ENCODE data around the gene RPS24. TPM values are rescaled to one million over a fixed set of nuclear protein-coding genes. Genes with fewer than 3 reads are reported as not detected.

The RPS24 gene
- total RNA-seq, 1 experiment from 2014 or later: 1,553 TPM

GRCh38 chr10:78000956-78001472, 32.6 kb upstream of the RPS24 start:
- peaks cover 66% of the 10 kb centered on the region for H3K36me3 ChIP-seq (ENCODE audit: insufficient read depth, low read length, poor library complexity, severe bottlenecking)
- ChIA-PET CTCF (no interaction called here), POLR2A (ENCODE audit: low non-redundant PET) (no interaction called here)
- BruUV-seq (replicated peaks): no TSS peak
- no peaks in the 10 kb centered on the region for H3K9me3 ChIP-seq (ENCODE audit: low read depth, low read length, poor library complexity, severe bottlenecking)
- intact Hi-C loops (cut with micrococcal nuclease; ENCODE audit: unreplicated experiment): no loop called here
- DNase-seq (ENCODE audit: low spot score): no peak
- H3K4me1 ChIP-seq (ENCODE audit: insufficient read depth, low read length, poor library complexity, severe bottlenecking): no peaks in the 10 kb centered on the region
- no peak overlapping the region for H3K4me3 ChIP-seq (ENCODE audit: low read depth, low read length, poor library complexity, severe bottlenecking)
- no peaks in the 10 kb centered on the region for H3K27me3 ChIP-seq (replicated peaks; ENCODE audit: insufficient read depth, low read depth, low read length, poor library complexity)
- TF ChIP-seq EZH2 (IDR thresholded peaks at IDR 0.05; ENCODE audit: borderline replicate concordance, low read depth, low read length, poor library complexity, severe bottlenecking): no peak
- TF ChIP-seq, protein P1, sequence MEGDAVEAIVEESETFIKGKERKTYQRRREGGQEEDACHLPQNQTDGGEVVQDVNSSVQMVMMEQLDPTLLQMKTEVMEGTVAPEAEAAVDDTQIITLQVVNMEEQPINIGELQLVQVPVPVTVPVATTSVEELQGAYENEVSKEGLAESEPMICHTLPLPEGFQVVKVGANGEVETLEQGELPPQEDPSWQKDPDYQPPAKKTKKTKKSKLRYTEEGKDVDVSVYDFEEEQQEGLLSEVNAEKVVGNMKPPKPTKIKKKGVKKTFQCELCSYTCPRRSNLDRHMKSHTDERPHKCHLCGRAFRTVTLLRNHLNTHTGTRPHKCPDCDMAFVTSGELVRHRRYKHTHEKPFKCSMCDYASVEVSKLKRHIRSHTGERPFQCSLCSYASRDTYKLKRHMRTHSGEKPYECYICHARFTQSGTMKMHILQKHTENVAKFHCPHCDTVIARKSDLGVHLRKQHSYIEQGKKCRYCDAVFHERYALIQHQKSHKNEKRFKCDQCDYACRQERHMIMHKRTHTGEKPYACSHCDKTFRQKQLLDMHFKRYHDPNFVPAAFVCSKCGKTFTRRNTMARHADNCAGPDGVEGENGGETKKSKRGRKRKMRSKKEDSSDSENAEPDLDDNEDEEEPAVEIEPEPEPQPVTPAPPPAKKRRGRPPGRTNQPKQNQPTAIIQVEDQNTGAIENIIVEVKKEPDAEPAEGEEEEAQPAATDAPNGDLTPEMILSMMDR (conservative IDR thresholded peaks at IDR 0.05; ENCODE audit: low read depth, low read length): no peak
- H3K27ac ChIP-seq (ENCODE audit: low read depth, low read length, poor library complexity, severe bottlenecking): no peak overlapping the region

GRCh38 chr10:78002541-78003288, 30.9 kb upstream of the RPS24 start:
- ChIA-PET CTCF (no interaction called here), POLR2A (ENCODE audit: low non-redundant PET) (no interaction called here)
- H3K36me3 ChIP-seq (ENCODE audit: insufficient read depth, low read length, poor library complexity, severe bottlenecking): peaks cover 81% of the 10 kb centered on the region
- no peak for TF ChIP-seq EZH2 (IDR thresholded peaks at IDR 0.05; ENCODE audit: borderline replicate concordance, low read depth, low read length, poor library complexity, severe bottlenecking)
- TF ChIP-seq, protein P1 (conservative IDR thresholded peaks at IDR 0.05; ENCODE audit: low read depth, low read length): no peak
- intact Hi-C loops (cut with micrococcal nuclease; ENCODE audit: unreplicated experiment): no loop called here
- no TSS peak for BruUV-seq (replicated peaks)
- H3K4me3 ChIP-seq (ENCODE audit: low read depth, low read length, poor library complexity, severe bottlenecking): no peak overlapping the region
- no peaks in the 10 kb centered on the region for H3K27me3 ChIP-seq (replicated peaks; ENCODE audit: insufficient read depth, low read depth, low read length, poor library complexity)
- no peak for DNase-seq (ENCODE audit: low spot score)
- H3K27ac ChIP-seq (ENCODE audit: low read depth, low read length, poor library complexity, severe bottlenecking): no peak overlapping the region
- H3K9me3 ChIP-seq (ENCODE audit: low read depth, low read length, poor library complexity, severe bottlenecking): no peaks in the 10 kb centered on the region
- no peaks in the 10 kb centered on the region for H3K4me1 ChIP-seq (ENCODE audit: insufficient read depth, low read length, poor library complexity, severe bottlenecking)

GRCh38 chr10:78004215-78005026, 29.2 kb upstream of the RPS24 start:
- ChIA-PET CTCF (no interaction called here), POLR2A (ENCODE audit: low non-redundant PET) (no interaction called here)
- Histone ChIP-seq H3K4me1 (ENCODE audit: insufficient read depth, low read length, poor library complexity, severe bottlenecking) (no peaks in the 10 kb centered on the region), H3K36me3 (ENCODE audit: insufficient read depth, low read length, poor library complexity, severe bottlenecking) (peaks cover 91% of the 10 kb centered on the region), H3K27me3 (replicated peaks; ENCODE audit: insufficient read depth, low read depth, low read length, poor library complexity) (no peaks in the 10 kb centered on the region), H3K27ac (ENCODE audit: low read depth, low read length, poor library complexity, severe bottlenecking) (no peak overlapping the region), H3K9me3 (ENCODE audit: low read depth, low read length, poor library complexity, severe bottlenecking) (no peaks in the 10 kb centered on the region), H3K4me3 (ENCODE audit: low read depth, low read length, poor library complexity, severe bottlenecking) (no peak overlapping the region)
- no peak for DNase-seq (ENCODE audit: low spot score)
- TF ChIP-seq, protein P1 (conservative IDR thresholded peaks at IDR 0.05; ENCODE audit: low read depth, low read length): no peak
- no peak for TF ChIP-seq EZH2 (IDR thresholded peaks at IDR 0.05; ENCODE audit: borderline replicate concordance, low read depth, low read length, poor library complexity, severe bottlenecking)
- no TSS peak for BruUV-seq (replicated peaks)
- intact Hi-C loops (cut with micrococcal nuclease; ENCODE audit: unreplicated experiment): no loop called here

All from A673 (cell line).